Smooth muscle cell of the brain vasculature (primary cell): ENCODE data around the gene CTDSPL2.
"Not testable (repeated sequence)": the region's sequence is repeated elsewhere in the genome, so short reads cannot be mapped to it uniquely, and the experiment has no call there.

Experiments used
- DNase-seq: peaks from one replicate; pipeline ENCODE4 v3.0.0-alpha.2; 2012; ENCODE audit warnings: low read depth, low spot score

Gene CTDSPL2

GRCh38 chr15:44537735-44538240 lies 110.4 kb downstream of the CTDSPL2 start:
- no peak for DNase-seq

GRCh38 chr15:44541282-44541958 lies 114.0 kb downstream of the CTDSPL2 start:
- peak; percentile 33 for DNase-seq

GRCh38 chr15:44542596-44542995 lies 115.2 kb downstream of the CTDSPL2 start:
- DNase-seq: no peak

GRCh38 chr15:44544745-44545144 lies 117.3 kb downstream of the CTDSPL2 start:
- not testable (repeated sequence) for DNase-seq

- DNase-seq: no peak
Measured at GRCh38 chr15:44545913-44546802, 118.7 kb downstream of the CTDSPL2 start.

GRCh38 chr15:44549152-44549551 lies 121.7 kb downstream of the CTDSPL2 start:
- not testable (repeated sequence) for DNase-seq

- DNase-seq: no peak
Measured at GRCh38 chr15:44550256-44550655, 122.8 kb downstream of the CTDSPL2 start.

- DNase-seq: no peak
Measured at GRCh38 chr15:44550734-44551133, 123.3 kb downstream of the CTDSPL2 start.

GRCh38 chr15:44554934-44555723 lies 127.7 kb downstream of the CTDSPL2 start:
- DNase-seq: no peak

- DNase-seq: not testable (repeated sequence)
Measured at GRCh38 chr15:44560926-44561325, 133.5 kb downstream of the CTDSPL2 start.

GRCh38 chr15:44565387-44566154 lies 138.1 kb downstream of the CTDSPL2 start:
- no peak for DNase-seq

GRCh38 chr15:44566155-44566540 lies 138.7 kb downstream of the CTDSPL2 start:
- no peak for DNase-seq

GRCh38 chr15:44568338-44568737 lies 140.9 kb downstream of the CTDSPL2 start:
- no peak for DNase-seq

GRCh38 chr15:44569316-44569715 lies 141.9 kb downstream of the CTDSPL2 start:
- no peak for DNase-seq

- no peak for DNase-seq
Measured at GRCh38 chr15:44570361-44570760, 142.9 kb downstream of the CTDSPL2 start.

- DNase-seq: no peak
Measured at GRCh38 chr15:44573386-44573785, 146.0 kb downstream of the CTDSPL2 start.

GRCh38 chr15:44574734-44575133 lies 147.3 kb downstream of the CTDSPL2 start:
- no peak for DNase-seq
